Vagina (tissue), 2 donors: Measurements from ENCODE around the gene BMAL1.

Experiments used
- CTCF ChIP-seq, 3 experiments: fragments of 450-650 bp in 2 of 3; fragments of 200-600 bp in 1 of 3; sonication (generic) in 1 of 3; IDR thresholded peaks; one replicate each; pipeline ENCODE4 v1.5.1; 2017 to 2019; ENCODE audit warnings: antibody characterized with exemption in 3 of 3, mild to moderate bottlenecking in 2 of 3, moderate library complexity in 2 of 3
- POLR2A ChIP-seq, 2 donors: fragments of 450-650 bp; IDR thresholded peaks; one replicate each; pipeline ENCODE4 v1.6.1; 2017; ENCODE audit warnings: antibody characterized with exemption in 2 of 2, mild to moderate bottlenecking in 2 of 2, moderate library complexity in 2 of 2

- TF ChIP-seq CTCF (IDR thresholded peaks at IDR 0.05), result no peak
- TF ChIP-seq POLR2A (IDR thresholded peaks at IDR 0.05), result no peak
Observed at GRCh38 chr11:13324709-13325108, 47.1 kb downstream of the BMAL1 start.
